GM23338 (cell line): ENCODE data around the gene KLHL5. TPM values are rescaled to one million over a fixed set of nuclear protein-coding genes. Genes with fewer than 3 reads are reported as not detected.

Source experiments
- JUNB ChIP-seq: IDR thresholded peaks from one replicate; pipeline ENCODE4 v1.6.1; 2016; ENCODE audit warnings: antibody characterized with exemption; ENCODE audit not compliant: unreplicated experiment
- ZNF114 ChIP-seq: fragments of 250-450 bp; sonication (Bioruptor Pico); IDR thresholded peaks from 2 replicates; pipeline ENCODE4 v1.5.0; 2020; ENCODE audit warnings: mild to moderate bottlenecking, moderate library complexity
- polyA plus RNA-seq: library from polyadenylated mRNA; unstranded; fragments of >200 nt; fragmentation: Nextera tagmentation; extraction: Ambion mirVana; gene quantifications from 2 replicates; pipeline ENCODE4 v1.2.1, GENCODE V29; 2016
- total RNA-seq: library from RNA; depleted of rRNA; stranded (reverse); fragments of >200 nt; shearing (Covaris generic); gene quantifications from 2 replicates; pipeline ENCODE4 v1.2.3, GENCODE V29; 2014; rRNA removed
- TF ChIP-seq, protein P1 (sequence below): fragments of 250-450 bp; sonication (Bioruptor Pico); IDR thresholded peaks from 2 replicates; pipeline ENCODE4 v1.5.0; 2020; ENCODE audit warnings: mild to moderate bottlenecking, moderate library complexity
- TF ChIP-seq, protein P2 (sequence below): IDR thresholded peaks from 2 replicates; pipeline ENCODE4 v1.6.1; 2016; ENCODE audit warnings: antibody characterized with exemption

KLHL5 gene
- total and polyA plus RNA-seq, 2 experiments from 2014 or later = 9.4 to 24.5 TPM

DNA sequence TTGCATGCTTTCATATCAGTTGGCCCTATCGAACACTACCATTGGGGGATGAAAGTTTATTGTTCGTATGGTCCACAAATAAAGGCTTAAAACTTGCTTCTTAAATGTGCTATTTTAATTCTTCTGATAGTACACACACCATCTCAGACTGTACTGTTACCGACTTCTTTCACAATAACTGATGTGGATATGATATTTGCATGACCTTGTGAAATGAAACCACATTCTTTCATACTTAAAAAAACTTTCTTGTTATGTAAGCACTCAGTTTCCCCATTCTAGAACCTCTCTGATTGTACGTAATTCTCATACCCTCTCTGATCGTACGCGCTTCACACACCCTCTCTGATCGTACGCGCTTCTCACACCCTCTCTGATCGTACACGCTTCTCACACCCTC is 108.3 kb downstream of the KLHL5 start (continued):
- TF ChIP-seq, protein P1, sequence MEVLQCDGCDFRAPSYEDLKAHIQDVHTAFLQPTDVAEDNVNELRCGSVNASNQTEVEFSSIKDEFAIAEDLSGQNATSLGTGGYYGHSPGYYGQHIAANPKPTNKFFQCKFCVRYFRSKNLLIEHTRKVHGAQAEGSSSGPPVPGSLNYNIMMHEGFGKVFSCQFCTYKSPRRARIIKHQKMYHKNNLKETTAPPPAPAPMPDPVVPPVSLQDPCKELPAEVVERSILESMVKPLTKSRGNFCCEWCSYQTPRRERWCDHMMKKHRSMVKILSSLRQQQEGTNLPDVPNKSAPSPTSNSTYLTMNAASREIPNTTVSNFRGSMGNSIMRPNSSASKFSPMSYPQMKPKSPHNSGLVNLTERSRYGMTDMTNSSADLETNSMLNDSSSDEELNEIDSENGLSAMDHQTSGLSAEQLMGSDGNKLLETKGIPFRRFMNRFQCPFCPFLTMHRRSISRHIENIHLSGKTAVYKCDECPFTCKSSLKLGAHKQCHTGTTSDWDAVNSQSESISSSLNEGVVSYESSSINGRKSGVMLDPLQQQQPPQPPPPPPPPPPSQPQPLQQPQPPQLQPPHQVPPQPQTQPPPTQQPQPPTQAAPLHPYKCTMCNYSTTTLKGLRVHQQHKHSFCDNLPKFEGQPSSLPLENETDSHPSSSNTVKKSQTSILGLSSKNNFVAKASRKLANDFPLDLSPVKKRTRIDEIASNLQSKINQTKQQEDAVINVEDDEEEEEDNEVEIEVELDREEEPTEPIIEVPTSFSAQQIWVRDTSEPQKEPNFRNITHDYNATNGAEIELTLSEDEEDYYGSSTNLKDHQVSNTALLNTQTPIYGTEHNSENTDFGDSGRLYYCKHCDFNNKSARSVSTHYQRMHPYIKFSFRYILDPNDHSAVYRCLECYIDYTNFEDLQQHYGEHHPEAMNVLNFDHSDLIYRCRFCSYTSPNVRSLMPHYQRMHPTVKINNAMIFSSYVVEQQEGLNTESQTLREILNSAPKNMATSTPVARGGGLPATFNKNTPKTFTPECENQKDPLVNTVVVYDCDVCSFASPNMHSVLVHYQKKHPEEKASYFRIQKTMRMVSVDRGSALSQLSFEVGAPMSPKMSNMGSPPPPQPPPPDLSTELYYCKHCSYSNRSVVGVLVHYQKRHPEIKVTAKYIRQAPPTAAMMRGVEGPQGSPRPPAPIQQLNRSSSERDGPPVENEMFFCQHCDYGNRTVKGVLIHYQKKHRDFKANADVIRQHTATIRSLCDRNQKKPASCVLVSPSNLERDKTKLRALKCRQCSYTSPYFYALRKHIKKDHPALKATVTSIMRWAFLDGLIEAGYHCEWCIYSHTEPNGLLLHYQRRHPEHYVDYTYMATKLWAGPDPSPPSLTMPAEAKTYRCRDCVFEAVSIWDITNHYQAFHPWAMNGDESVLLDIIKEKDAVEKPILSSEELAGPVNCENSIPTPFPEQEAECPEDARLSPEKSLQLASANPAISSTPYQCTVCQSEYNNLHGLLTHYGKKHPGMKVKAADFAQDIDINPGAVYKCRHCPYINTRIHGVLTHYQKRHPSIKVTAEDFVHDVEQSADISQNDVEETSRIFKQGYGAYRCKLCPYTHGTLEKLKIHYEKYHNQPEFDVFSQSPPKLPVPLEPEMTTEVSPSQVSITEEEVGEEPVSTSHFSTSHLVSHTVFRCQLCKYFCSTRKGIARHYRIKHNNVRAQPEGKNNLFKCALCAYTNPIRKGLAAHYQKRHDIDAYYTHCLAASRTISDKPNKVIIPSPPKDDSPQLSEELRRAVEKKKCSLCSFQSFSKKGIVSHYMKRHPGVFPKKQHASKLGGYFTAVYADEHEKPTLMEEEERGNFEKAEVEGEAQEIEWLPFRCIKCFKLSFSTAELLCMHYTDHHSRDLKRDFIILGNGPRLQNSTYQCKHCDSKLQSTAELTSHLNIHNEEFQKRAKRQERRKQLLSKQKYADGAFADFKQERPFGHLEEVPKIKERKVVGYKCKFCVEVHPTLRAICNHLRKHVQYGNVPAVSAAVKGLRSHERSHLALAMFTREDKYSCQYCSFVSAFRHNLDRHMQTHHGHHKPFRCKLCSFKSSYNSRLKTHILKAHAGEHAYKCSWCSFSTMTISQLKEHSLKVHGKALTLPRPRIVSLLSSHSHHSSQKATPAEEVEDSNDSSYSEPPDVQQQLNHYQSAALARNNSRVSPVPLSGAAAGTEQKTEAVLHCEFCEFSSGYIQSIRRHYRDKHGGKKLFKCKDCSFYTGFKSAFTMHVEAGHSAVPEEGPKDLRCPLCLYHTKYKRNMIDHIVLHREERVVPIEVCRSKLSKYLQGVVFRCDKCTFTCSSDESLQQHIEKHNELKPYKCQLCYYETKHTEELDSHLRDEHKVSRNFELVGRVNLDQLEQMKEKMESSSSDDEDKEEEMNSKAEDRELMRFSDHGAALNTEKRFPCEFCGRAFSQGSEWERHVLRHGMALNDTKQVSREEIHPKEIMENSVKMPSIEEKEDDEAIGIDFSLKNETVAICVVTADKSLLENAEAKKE (CRISPR knock-in tag) = no peak
- TF ChIP-seq, protein P2, sequence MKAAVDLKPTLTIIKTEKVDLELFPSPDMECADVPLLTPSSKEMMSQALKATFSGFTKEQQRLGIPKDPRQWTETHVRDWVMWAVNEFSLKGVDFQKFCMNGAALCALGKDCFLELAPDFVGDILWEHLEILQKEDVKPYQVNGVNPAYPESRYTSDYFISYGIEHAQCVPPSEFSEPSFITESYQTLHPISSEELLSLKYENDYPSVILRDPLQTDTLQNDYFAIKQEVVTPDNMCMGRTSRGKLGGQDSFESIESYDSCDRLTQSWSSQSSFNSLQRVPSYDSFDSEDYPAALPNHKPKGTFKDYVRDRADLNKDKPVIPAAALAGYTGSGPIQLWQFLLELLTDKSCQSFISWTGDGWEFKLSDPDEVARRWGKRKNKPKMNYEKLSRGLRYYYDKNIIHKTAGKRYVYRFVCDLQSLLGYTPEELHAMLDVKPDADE = no peak
- no peak for TF ChIP-seq ZNF114 (CRISPR knock-in tag)
- TF ChIP-seq JUNB = no peak

Other genes with a start within 250 kb of the KLHL5 start
- gene TLR6, start 205.4 kb upstream of the KLHL5 start, total RNA-seq = 0.14 TPM in 1 of 2 replicates, not detected in the other
- gene TLR6, start 205.4 kb upstream of the KLHL5 start, polyA plus RNA-seq = not detected in 2 replicates
- 14.5 and 20.3 TPM in 2 replicates for gene FAM114A1, start 194.4 kb upstream of the KLHL5 start, total RNA-seq
- gene FAM114A1, start 194.4 kb upstream of the KLHL5 start, polyA plus RNA-seq = 11.2 and 13.0 TPM in 2 replicates
- gene TMEM156, start 29.8 kb upstream of the KLHL5 start, total RNA-seq = not detected in 2 replicates
- gene TMEM156, start 29.8 kb upstream of the KLHL5 start, polyA plus RNA-seq = not detected in 2 replicates
- gene WDR19, start 120.3 kb downstream of the KLHL5 start, total RNA-seq = 21.0 and 23.7 TPM in 2 replicates
- gene WDR19, start 120.3 kb downstream of the KLHL5 start, polyA plus RNA-seq = 16.9 and 17.2 TPM in 2 replicates